CD4-positive, alpha-beta T cell treated with Interferon gamma for 1 hour (primary cell): Measurements from ENCODE around the gene DCN.

Experiments used
- DNase-seq: peaks from one replicate; pipeline ENCODE4 v3.0.0-alpha.2; 2020

DCN gene

DNA sequence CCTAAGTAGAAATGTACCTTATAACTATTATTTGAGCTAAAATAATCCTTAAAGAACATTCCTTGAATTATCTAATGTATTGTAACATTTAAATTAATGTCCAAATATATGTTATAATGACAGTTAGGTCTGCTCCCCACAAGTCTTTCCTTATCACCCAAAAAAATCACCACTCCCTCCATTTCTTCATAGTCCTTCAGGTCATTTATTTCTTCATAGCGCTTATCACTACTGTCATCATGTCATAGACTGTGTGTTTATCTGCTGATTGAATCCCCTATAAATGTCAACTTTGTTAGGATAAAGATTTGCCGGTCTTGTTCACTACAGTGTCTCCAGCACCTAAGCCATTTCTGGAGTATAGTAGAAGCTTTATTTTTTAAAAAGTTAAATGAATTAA is 83.3 kb downstream of the DCN start:
- DNase-seq: no peak

DNA sequence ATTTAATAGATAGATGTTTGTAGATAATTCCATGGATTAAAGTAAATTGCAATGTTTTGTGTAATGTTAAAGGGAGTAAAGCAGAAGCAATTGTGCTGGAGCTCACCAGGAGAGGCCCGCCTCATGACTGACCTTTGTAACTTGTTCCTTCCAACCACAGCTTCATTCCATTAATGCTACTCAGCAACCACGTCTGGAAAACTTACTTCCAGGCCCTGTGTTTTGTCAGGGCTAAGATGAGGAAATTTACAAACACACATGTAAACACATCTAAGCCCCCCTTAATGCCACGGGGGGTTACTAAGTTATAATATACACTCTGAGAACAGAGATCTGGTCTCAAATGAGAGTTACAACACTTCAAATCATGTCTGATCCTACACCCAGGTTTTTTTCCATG is 83.7 kb downstream of the DCN start:
- no peak for DNase-seq

DNA sequence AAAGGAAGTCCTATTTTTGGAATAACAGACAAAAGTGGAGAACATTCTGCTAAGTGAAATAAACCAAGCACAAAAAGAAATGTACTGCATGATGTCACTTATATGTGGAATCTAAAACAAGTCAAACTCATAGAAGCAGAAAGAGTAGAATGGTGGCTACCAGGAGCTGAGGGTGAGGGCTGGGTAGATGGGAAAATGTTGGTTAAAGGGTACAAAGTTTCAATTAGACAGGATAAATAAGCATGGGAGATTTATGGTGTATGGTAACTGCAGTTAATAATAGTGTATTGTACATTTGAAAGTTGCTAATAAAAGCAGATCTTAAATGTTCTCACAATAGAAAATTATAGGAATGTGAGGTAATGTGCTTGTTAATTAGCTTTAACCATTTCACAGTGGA is 84.2 kb downstream of the DCN start:
- no peak for DNase-seq

DNA sequence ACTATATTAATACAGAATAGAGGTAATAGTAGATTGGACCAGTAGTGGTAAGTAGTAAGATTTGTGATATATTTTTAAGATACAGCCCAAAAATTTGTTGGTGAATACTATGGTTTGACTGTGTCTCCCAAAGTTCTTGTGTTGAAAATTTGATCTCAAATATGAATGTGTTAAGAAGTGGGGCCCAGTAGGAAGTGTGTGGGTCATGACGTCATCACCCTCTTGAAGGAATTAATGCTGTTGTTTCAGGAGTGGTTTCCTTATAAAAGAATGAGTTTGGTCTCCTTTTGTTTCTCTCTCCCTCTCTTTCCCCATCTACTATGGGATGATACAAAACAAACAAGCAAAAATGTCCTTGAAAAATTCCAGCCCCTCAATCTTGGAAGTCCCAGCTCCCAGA is 87.7 kb downstream of the DCN start:
- DNase-seq: no peak

DNA sequence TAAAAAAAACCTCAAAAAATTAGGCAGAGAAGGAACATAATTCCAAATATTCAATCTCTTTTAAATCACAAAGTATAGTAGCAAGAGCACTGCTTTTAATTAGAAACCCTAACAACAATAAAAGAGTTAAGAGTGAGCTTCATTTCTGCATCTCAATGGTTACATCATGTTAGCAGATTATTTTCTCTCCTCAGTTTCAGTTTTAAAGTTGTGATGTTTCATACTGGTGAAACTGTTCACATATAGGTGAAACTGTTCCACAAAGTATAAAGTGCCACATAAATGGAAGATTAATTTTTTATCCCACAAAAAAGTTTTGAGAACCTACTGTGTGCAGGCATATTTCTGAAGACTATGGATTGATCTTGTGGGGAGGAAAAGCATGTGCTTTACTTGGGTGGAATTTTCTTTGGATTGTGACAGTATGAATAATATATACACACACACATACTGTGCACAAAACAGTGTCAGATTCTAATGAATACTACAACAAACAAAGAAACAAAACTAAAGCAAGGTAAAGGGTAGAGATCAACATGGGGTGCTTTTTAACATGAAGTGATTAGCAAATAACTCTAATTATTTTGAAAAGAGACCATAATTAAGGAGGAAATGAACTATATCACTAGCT is 88.5 kb downstream of the DCN start:
- no peak for DNase-seq

DNA sequence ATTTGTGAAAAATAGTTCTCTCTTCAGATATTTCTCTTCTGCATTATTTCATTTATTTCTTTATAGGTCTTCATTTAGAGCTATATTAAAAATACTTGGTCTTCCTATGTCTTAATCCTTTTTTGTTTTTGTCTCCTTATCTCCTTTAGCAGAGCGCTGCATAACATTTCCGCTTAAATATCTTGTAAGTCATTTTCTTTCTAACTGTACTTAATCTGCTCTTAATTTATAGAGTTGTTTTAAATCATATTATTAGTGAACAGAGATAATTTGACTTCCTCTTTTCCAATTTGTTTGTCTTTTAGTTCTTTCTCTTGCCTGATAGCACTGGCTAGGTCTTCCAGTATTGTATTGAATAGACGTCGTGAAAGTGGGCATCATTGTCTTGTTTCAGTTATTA is 89.3 kb downstream of the DCN start:
- no peak for DNase-seq

DNA sequence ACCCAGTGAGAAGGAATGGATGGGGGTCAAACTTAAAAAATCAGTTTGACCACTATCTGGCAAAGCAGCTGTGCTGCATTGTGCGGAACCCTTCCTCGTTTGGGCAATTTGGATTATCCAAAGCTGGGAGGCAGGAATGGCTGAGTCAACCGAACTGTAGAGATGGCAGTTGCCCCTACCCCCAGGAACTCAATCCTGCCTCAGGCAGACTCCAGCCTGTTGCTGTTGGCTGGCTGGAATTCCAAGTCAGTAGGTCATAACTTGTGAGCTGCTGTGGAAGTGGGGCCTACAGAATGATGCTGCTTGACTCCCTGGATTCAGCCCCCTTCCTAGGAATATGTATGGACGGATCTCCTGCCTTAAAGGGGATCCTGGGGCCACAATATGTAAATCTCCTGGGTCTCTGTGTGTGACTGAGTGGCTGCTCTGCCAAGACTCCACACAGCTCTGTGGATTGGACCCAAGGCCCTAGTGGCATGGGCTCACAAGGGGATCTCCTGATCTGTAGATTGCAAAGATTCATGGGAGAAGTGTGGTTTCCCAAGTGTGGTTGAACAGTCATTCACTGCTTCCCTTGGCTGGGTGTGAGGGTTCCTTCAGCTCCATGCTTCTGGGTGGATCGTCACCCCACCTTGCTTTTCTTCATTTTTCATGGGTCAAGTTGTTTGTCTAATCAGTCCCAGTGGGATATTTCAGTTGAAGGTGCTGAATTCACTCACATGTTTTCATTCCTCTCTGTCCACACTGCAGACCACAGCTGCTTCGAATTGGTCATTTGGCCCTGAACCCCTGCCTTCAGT is 90.5 kb downstream of the DCN start:
- no peak for DNase-seq
